PC-3 (cell line): ENCODE measurements around the gene GPAM.

Experiments
- EZH2 ChIP-seq: fragments of 300-600 bp; sonication (generic); IDR thresholded peaks from one replicate; pipeline ENCODE4 v1.6.1; 2017; ENCODE audit warnings: antibody characterized with exemption, mild to moderate bottlenecking, low read length; ENCODE audit not compliant: unreplicated experiment
- EZH2phosphoT487 ChIP-seq: fragments of 300-600 bp; sonication (generic); IDR thresholded peaks from 2 replicates; pipeline ENCODE4 v1.6.1; 2018; ENCODE audit warnings: mild to moderate bottlenecking, antibody characterized with exemption, low read length, borderline replicate concordance
- TF ChIP-seq, protein P1 (sequence below): fragments of 300-600 bp; sonication (generic); conservative IDR thresholded peaks from 2 replicates; pipeline ENCODE4 v1.5.1; 2017; ENCODE audit warnings: antibody characterized with exemption, low read depth, mild to moderate bottlenecking, low read length

GRCh38 chr10:112126172-112126571 lies 57.4 kb downstream of the GPAM start:
- TF ChIP-seq, protein P1, sequence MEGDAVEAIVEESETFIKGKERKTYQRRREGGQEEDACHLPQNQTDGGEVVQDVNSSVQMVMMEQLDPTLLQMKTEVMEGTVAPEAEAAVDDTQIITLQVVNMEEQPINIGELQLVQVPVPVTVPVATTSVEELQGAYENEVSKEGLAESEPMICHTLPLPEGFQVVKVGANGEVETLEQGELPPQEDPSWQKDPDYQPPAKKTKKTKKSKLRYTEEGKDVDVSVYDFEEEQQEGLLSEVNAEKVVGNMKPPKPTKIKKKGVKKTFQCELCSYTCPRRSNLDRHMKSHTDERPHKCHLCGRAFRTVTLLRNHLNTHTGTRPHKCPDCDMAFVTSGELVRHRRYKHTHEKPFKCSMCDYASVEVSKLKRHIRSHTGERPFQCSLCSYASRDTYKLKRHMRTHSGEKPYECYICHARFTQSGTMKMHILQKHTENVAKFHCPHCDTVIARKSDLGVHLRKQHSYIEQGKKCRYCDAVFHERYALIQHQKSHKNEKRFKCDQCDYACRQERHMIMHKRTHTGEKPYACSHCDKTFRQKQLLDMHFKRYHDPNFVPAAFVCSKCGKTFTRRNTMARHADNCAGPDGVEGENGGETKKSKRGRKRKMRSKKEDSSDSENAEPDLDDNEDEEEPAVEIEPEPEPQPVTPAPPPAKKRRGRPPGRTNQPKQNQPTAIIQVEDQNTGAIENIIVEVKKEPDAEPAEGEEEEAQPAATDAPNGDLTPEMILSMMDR = no peak
- TF ChIP-seq EZH2 (no peak), EZH2phosphoT487 (no peak)
